ENCODE measurements around the gene RAN.
"Not testable (repeated sequence)": the region's sequence is repeated elsewhere in the genome, so short reads cannot be mapped to it uniquely, and the experiment has no call there.

RAN gene

DNA sequence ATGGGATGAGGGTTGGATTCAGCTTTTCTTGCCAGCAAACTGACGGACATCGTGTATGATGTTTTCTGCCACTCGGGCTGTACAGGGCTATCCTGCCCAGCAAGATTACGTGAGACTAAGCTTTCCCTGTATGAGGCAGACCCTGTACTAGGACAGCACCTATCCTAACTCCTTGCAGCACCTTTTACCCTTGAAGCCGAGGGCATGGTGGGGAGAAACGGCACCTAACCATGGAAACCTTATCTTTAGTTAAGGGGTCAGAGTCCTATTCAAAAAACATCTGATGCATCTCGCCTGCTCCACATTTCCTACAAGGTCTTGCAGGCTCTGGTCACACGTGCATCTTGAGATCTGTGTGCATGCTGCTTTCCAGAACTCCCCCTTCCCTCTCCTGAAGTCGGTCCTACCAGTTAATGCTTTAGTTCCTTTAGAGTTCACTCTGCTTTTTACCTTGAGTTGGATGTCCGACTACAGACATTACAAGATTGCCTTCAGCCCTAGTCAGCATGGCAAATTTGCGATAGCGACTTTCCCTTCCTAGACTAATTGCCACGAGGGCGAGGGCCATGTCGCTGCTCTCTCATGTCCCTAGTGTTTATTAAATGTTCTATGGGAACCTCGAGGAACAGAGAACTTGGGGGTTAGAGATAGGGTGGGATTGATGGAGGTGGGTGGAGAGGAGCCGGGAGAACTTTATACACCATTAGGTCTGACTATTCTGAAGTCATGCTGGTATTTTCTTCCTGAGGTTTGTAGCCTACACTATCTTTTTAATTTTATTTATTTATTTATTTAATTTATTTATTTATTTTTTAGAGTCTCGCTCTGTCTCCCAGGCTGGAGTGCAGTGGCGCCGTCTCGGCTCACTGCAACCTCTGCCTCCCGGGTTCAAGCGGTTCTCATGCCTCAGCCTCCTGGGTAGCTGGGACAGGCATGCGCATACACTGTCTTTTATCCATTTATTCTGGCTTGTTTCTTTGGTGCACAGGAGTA lies 6.6 kb downstream of the RAN start:
- no peak for DNase-seq (ENCODE audit: low read depth in 2 of 2)

DNA sequence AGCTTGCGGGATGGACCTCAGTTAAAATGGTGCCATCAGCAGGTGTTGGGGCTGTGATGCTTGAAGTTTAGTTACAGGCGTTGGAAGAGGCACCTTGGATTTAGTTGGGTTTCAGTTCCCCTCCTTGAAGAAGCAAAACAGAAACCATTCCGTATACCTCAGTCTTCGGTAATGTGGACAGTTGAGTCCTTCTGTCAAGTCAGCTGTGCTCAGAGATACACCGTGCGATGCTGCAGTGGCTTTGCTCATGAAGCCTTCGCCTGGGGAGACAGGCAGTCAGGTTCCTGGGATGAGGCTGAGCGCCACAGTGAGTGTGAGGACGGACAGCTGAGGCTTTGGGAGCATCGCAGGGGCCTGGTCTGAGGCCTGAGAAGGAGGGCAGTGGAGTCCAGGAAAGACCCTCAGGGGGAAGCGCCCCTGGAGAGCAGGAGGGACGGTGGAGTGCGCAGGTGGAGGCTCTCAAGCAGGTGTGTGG lies 7.4 kb downstream of the RAN start:
- no peak for DNase-seq (ENCODE audit: low read depth in 2 of 2)

DNA sequence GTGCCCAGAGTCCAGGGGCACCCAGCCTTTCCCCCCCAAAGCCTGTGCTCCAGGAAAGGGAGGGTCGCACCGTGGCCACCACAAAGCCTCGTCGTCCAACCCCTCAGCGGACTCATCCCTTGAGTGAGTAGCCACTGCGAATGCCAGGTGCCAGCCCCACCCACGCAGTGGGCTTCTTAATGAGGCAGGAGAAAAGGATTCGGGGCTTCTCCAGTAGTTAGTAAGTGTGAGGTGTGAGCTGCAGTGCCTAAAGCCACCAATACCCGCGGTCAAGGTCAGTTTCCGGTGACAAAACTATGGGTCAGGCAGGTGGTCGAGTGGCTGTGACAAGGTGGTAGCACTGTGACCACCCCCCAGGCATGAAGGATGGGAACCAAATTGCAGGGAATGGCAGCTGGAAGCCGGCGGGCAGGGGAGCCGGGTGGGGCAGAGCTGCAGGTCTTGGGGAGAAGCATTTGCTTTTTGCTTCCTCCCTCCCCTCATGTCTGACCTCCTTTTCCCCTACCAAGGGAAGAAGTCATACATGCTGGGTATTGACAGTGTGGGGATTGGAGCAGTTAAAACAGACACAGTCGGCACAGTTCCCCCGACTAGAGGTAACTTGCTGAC lies 8.0 kb downstream of the RAN start:
- no peak for DNase-seq (ENCODE audit: low read depth in 2 of 2)

DNA sequence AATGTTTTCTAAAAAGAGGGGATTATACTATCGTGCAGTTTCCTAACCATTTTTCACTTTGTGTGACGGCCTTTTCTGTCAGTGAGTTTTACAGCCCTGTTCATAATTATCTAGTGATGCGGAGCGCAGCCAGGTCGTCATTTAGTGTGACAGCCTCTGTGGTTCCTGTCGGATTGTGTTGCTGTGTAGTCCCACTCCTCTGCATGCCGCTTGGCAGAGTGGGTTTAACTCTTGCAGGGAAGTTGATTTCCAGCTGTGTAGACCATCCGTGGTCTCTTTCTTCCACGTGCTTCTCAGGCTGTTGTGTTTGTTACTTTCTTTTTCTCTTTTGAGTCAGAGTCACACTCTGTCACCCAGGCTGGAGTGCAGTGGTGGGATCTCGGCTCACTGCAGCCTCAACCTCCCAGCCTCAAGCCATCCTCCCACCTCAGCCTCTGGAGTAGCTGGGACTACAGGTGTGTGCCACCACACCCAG lies 8.6 kb downstream of the RAN start:
- no peak for DNase-seq (ENCODE audit: low read depth in 2 of 2)

DNA sequence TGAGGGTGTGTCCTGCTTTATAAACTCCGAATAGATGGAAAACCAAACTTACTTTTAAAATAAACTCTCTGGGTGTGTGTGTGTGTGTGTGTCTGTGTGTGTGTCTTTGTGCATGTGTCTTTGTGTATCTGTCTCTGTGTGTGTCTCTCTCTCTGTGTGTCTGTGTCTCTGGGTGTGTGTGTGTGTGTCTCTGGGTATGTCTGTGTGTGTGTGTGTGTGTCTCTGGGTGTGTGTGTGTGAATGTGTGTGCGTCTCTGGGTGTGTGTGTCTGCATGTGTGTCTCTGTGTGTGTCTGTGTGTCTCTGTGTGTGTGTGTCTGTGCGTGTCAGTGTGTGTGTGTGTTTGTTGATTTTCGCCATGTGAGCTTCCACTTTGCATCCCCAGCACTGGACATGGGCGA lies 9.2 kb downstream of the RAN start:
- no peak for DNase-seq (ENCODE audit: low read depth in 2 of 2)

DNA sequence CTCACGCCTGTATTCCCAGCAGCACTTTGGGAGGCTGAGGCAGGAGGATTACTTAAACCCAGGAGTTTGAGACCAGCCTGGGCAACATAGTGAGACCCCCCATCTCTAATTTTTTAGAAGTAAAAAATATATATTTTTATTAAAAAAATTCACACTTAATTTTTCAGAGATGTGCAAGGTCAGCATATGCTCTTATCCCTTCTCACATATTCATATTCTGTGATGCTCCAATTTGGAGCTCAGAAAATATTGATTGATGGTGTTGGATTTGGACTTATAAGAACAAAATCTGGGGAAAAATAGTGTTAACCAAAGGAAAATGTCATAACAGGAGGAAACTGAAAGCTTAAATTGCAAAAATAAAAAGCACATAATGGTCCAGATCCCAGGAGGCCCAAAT lies 9.7 kb downstream of the RAN start:
- DNase-seq (ENCODE audit: low read depth in 2 of 2) = no peak

DNA sequence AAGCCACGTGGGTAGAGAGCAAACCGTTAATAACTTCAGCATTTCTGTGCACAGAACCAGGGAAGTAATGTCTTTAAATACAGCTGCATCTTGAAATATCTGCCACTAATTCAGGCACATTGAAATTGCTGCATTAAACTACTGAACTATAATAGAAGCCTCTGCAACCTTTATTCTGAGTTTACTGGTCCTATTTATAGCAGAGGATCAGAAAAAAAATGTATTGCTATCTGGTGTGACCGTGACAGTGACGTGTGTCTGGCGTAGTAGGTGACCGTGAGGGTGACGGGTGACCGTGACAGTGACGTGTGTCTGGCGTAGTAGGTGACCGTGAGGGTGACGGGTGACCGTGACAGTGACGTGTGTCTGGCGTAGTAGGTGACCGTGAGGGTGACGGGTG lies 15.3 kb downstream of the RAN start:
- not testable (repeated sequence) for DNase-seq (ENCODE audit: low read depth in 2 of 2)

DNA sequence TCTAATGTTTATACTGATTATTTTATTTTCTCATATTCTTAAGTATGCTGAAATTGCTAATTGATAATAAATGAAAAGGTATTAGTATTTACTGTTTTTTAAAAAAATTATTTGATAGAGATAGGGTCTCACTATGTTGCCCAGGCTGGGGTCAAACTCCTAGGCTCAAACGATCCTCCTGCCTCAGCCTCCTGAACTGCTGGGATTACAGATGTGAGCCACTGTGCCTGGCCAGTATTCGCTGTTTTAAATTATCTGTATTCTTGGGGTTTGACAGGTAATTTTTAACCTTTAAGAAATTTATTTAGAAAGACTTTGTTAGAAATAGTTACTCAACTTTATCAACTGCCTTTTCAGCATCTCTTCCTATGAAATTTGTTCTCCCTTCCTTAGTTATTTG lies 32.2 kb downstream of the RAN start:
- no peak for DNase-seq (ENCODE audit: low read depth in 2 of 2)

DNA sequence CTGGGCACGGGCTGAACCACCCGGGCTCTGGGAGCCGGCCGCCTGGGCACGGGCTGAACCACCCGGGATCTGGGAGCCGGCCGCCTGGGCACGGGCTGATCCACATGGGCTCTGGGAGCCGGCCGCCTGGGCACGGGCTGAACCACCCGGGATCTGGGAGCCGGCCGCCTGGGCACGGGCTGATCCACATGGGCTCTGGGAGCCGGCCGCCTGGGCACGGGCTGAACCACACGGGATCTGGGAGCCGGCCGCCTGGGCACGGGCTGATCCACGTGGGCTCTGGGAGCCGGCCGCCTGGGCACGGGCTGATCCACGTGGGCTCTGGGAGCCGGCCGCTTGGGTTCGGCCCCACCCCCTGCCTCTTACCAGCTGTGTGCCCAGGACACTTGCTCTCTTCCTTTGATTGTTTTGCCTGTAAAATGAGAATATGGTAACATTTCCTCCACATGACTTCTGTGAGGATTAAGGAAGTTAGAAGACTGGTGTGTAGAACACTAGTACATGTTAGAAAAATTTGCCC lies 33.1 kb downstream of the RAN start:
- not testable (repeated sequence) for DNase-seq (ENCODE audit: low read depth in 2 of 2)

DNA sequence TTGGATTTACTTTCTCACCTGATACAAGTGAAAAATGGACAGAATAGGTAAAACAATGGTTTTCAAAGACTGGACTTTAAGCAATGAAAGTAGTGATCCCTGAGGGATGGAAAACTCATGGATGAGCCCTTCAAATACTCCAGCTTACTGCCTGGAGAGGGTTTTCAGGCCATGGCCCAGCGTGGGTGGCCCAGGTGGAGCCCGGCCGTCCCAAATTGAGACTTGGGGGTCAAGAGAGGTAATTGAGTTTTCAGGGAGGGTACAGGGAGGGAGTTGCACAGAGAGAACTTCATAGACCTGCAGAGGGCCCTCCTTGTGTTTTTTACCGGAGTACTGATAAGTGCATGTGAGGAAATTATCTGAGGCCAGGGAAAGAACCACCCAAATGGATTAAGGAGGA lies 37.2 kb downstream of the RAN start:
- no peak for DNase-seq (ENCODE audit: low read depth in 2 of 2)

DNA sequence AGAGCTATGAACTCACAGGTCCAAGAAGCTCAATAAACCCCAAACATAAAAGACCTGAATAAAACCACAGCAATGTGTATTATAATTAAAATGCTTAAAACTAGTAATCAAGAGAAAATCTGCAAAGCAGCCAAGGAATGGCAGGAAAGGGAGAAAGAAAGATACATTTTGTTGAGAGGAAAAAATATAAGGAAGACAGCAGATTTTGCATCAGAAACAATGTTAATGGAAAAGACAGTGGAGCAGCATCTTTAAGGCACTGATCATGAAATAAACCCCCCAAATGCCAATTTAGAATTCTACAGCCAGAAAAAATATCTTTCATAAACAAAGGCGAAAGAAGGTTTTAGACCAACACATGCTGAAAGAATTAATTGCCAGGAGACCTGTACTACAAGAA lies 39.3 kb downstream of the RAN start:
- no peak for DNase-seq (ENCODE audit: low read depth in 2 of 2)

DNA sequence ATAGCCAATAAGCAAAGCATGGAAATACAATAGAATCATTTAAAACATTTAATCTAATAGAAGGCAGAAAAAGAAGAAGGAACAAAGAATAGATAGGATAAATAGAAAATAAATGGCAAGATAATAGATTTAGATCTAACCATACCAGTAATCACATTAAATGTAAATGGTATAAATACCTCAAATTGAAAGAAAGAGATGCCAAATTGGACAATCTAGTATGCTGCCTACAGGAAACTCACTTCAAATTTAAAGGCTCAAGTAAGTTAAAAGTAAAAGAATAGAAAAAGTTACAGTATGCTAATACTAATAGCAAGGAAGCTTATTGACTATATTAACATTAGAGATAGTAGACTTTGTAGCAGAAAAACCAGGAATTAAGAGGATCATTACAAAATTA lies 40.1 kb downstream of the RAN start:
- DNase-seq (ENCODE audit: low read depth in 2 of 2) = no peak

DNA sequence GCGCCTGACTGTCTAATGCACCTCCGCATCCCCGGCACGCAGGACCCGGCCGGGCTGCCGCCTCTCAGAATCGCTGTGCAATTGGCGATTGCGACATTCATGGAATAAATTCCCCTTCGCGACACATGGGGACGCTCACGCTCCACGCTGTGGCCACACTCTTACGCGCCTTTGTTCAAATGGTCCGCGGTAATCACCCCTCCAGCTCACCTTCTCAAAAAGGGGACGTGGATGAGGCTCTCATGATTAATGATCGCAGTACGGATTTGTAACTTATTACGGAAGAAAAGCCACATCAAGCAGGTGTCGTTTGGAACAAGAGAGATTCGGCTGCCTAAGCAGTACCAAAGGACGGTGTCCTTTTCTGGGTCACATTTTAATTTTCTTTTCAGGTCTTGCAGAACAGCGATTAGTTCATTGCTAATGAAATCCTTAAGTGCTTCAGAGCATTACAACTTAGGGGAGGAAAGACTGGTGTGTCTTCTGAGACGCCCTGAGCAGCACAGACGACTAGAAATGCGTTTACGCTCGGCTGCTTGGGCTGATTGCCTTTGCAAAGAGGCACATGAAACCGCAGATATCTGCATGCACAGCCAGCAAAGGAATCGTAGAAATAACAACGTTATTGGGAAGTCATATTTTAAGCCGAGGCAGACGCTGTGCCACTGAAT lies 44.5 kb downstream of the RAN start:
- DNase-seq (ENCODE audit: low read depth in 2 of 2) = peak in 1 of 2 experiments; percentile 25

DNA sequence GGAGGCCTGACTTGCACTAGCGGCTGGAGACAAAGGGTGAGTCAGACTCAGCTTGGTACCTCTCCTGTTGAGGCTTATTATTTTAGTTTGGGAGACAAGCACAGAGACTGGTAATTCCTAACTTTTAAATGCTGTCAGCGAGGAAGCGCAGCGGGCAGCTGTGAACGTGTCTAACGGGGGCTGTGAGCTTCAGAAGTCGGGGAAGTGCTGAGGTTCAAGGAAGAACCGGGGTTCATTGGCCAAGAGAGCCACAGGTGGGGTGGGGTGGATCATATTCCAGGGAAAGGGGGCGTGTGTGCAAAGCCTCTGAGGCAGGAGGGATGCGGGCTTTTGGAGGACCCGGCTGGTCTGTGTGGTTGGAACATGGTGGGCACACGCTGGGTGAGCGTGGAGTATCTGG lies 45.7 kb downstream of the RAN start:
- no peak for DNase-seq (ENCODE audit: low read depth in 2 of 2)

DNA sequence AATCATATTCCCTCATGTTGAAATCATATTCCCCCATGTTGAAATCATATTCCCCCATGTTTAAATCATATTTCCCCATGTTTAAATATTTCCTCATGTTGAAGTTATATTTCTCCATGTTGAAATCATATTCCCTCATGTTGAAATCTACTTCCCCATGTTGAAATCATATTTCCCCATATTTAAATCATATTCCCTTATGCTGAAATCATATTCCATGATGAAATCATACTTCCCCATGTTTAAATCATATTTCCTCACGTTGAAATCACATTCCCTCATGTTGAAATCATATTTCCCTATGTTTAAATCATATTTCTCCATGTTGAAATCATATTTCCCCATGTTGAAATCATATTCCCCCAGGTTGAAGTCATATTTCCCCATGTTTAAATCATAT lies 47.2 kb downstream of the RAN start:
- no peak for DNase-seq (ENCODE audit: low read depth in 2 of 2)

DNA sequence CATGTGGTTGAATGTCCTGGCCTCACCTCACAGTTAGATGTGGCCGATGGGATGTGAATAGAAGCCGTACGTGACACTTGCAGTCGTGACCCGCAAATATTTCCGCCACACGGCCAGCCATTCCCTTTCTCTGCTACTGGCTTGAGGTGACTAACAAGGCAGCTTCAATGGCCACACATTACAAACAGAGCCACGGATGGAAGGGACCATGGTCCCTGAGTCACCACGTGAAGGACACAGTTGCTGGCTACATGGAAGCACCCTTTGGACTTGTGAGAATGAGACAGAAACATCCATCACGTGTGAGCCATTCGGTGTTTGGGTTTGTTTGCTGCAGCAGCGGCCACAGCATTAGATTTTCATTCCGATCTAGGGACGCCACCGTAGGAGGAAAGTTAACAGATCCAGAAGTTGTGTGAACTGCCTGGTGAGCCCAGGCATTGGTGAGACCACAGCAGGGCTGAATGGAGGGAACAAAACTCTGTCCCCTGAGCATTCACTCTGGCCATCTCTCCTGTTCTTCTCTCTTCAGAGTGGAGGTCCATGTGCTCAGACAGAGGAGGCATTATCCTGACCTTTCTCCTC lies 48.3 kb downstream of the RAN start:
- no peak for DNase-seq (ENCODE audit: low read depth in 2 of 2)

DNA sequence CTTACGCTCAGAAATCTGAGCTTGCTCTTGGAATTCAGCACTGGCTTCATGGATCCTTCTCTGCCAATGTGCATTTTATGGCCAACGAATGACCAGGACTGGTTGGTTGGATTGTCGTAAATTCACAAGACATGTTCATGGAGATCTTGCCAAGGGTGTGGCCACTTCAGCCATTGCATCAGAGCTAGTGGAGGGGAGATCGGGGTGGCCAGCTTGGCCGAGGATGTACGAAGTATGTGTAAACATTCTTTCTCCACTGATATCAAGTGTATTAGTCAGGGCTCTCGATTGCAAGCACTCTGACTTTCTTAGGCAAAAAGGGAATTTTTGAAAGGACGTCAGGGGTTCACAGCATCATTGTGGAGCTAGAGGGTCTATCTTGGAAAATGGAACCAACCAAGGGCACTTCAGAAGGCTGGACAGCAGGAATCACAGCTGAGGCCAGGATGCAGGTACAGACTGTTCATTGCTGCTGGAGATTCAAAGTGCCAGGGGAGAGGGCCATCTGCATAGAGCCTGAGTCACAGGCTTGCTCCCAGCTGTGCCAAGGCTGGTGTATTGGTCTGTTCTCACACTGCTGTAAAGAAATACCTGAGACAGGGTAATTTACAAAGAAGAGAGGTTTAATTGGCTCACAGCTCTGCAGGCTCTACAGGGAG lies 49.0 kb downstream of the RAN start:
- DNase-seq (ENCODE audit: low read depth in 2 of 2) = no peak

DNA sequence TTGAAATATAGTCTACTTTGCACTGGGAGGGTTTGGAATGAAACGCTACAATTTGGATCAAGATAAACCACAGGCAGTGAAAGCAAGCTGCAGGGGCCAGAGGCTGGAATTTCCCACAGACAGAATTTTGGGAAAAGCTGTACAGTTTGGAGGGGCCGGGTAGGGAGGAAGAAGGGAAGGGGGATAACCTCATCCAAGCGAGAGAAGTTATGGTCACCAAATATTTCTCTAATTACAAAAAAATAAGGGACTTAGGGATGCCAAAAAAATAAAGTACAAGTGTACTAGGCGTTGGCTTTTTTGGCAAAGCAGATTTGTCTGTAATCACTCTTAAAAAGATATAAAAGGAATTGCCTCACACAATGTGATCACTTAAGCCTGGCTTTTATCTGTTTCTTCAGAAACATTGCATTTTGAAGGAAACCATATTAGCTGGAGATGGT lies 50.7 kb downstream of the RAN start:
- no peak for DNase-seq (ENCODE audit: low read depth in 2 of 2)

DNA sequence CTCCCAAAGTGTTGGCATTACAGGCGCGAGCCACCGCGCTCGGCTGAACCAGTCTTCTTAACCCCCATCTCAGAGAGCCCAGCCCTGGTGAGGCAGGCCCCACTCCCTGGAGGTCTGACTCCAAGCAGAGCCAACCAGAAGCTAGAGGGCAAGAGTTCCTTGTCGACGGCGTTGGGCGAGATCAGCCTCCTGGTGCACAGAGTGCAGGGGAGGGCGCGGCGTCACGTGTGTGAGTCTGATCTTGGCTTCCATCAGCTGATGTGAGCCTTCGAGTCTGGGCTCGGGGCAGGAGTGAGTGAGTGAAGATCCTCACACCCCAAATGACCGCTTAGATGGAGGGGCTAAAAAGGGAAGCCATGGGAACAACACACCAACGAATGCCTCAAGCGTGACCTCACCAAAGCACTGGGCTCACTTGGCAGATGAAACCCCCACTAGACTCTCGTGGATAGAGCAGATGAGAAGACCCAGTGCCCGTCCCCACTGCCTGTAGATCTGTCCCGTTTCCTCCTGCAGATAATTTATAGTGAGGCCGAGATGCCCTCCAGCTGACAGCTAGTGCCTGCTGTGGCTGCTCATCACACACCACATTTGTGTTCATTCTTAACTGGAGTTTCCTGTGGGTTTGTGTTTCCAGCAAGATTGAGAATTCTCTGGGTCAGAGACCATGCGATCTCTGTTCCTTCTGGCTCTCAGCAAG lies 53.2 kb downstream of the RAN start:
- DNase-seq (ENCODE audit: low read depth in 2 of 2) = no peak

DNA sequence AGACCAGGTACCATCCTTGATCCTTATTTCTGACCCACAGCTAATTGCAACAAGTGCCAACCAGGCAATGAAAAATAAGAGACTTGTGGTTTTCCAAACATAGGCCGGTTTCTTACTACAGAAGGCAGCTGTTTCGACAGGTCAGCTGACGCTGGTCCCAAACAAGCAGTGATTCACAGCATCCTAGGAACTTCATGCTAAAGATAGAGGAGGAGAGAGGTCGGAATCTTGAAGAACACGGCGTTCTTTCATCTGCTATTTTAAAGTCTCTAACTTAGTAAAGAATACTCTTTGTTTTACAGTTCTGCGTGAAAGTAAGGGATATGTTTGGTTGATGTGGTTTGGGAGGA lies 53.8 kb downstream of the RAN start:
- no peak for DNase-seq (ENCODE audit: low read depth in 2 of 2)
